Measurements from ENCODE around the gene ERP29.
"Not testable (repeated sequence)": the region's sequence is repeated elsewhere in the genome, so short reads cannot be mapped to it uniquely, and the experiment has no call there.

ERP29 gene

GRCh38 chr12:112004041-112004440 lies 9.2 kb upstream of the ERP29 start:
- no peak for DNase-seq

GRCh38 chr12:112005419-112006395 lies 7.5 kb upstream of the ERP29 start:
- DNase-seq = no peak

- DNase-seq = no peak
These were observed 5.3 kb upstream of the ERP29 start for GRCh38 chr12:112007945-112008344.

GRCh38 chr12:112008918-112009317 lies 4.3 kb upstream of the ERP29 start:
- DNase-seq = no peak

GRCh38 chr12:112009596-112009995 lies 3.6 kb upstream of the ERP29 start:
- DNase-seq = not testable (repeated sequence)

- no peak for DNase-seq
These were observed 2.5 kb upstream of the ERP29 start for GRCh38 chr12:112010415-112011344.

- DNase-seq = no peak
These were observed 1.5 kb upstream of the ERP29 start for GRCh38 chr12:112011685-112012084.

- peak; percentile 76 for DNase-seq
These were observed 576 bp downstream of the ERP29 start for GRCh38 chr12:112013601-112014402.

- no peak for DNase-seq
These were observed 2.7 kb downstream of the ERP29 start for GRCh38 chr12:112015938-112016337.

GRCh38 chr12:112017041-112017440 lies 3.8 kb downstream of the ERP29 start:
- no peak for DNase-seq

GRCh38 chr12:112018571-112019237 lies 5.5 kb downstream of the ERP29 start:
- DNase-seq = no peak

- DNase-seq = no peak
These were observed 7.8 kb downstream of the ERP29 start for GRCh38 chr12:112020947-112021457.

GRCh38 chr12:112022241-112023016 lies 9.2 kb downstream of the ERP29 start:
- no peak for DNase-seq

GRCh38 chr12:112023759-112024396 lies 10.7 kb downstream of the ERP29 start:
- DNase-seq = no peak

GRCh38 chr12:112025808-112026375 lies 12.7 kb downstream of the ERP29 start:
- peak; percentile 6 for DNase-seq

- no peak for DNase-seq
These were observed 16.1 kb downstream of the ERP29 start for GRCh38 chr12:112029301-112029700.

GRCh38 chr12:112031472-112031871 lies 18.2 kb downstream of the ERP29 start:
- no peak for DNase-seq

GRCh38 chr12:112032292-112032691 lies 19.1 kb downstream of the ERP29 start:
- DNase-seq = no peak

- DNase-seq = no peak
These were observed 22.1 kb downstream of the ERP29 start for GRCh38 chr12:112035219-112035785.

GRCh38 chr12:112036614-112037013 lies 23.4 kb downstream of the ERP29 start:
- DNase-seq = not testable (repeated sequence)

Measured in CD4-positive, alpha-beta T cell treated with Interleukin-4 for 4 hours (primary cell).